ENCODE results near the gene ABCA8. TPM values are rescaled to one million over a fixed set of nuclear protein-coding genes. Genes with fewer than 3 reads are reported as not detected.
"Not testable (repeated sequence)": the region's sequence is repeated elsewhere in the genome, so short reads cannot be mapped to it uniquely, and the experiment has no call there.

ABCA8 gene
- total RNA-seq, 4 donors from 2014 or later: 235 to 365 (median 316) TPM

GRCh38 chr17:68944435-68945035 is 10.7 kb downstream of the ABCA8 start:
- TF ChIP-seq CTCF (IDR thresholded peaks at IDR 0.05) (no peak), POLR2A (IDR thresholded peaks at IDR 0.05) (no peak), EP300 (IDR thresholded peaks at IDR 0.05) (no peak)
- Histone ChIP-seq H3K27ac (peak overlapping the region in 1 of 4 donors; percentile 4), H3K4me3 (no peak overlapping the region), H3K36me3 (peaks cover 0 to 14% (median 0%) of the 10 kb centered on the region in 3 donors), H3K9me3 (no peaks in the 10 kb centered on the region), H3K27me3 (no peaks in the 10 kb centered on the region), H3K4me1 (peaks cover 0 to 33% (median 5%) of the 10 kb centered on the region in 4 donors)
- 79 to 85% methylated on average over 6 of the region's 6 CpGs for WGBS, 2 donors
- DNase-seq (ENCODE audit: low spot score in 2 of 2): no peak

- WGBS, 2 donors: 98 to 99% methylated on average over 2 of the region's 2 CpGs
- DNase-seq (ENCODE audit: low spot score in 2 of 2); H3K4me3 ChIP-seq; H3K9me3 ChIP-seq; H3K27ac ChIP-seq; H3K27me3 ChIP-seq: not testable (repeated sequence)
- H3K4me1 ChIP-seq: peaks cover 0 to 33% (median 5%) of the 10 kb centered on the region in 4 donors
- H3K36me3 ChIP-seq: peaks cover 0 to 22% (median 0%) of the 10 kb centered on the region in 3 donors
Observed at GRCh38 chr17:68943812-68944182, 11.4 kb downstream of the ABCA8 start.

GRCh38 chr17:68943123-68943811 is 11.9 kb downstream of the ABCA8 start:
- H3K4me1 ChIP-seq: peaks cover 0 to 33% (median 5%) of the 10 kb centered on the region in 4 donors
- H3K36me3 ChIP-seq: peaks cover 0 to 23% (median 0%) of the 10 kb centered on the region in 3 donors
- no peak overlapping the region for H3K4me3 ChIP-seq
- TF ChIP-seq POLR2A (IDR thresholded peaks at IDR 0.05): no peak
- TF ChIP-seq CTCF (IDR thresholded peaks at IDR 0.05): no peak
- no peak for TF ChIP-seq EP300 (IDR thresholded peaks at IDR 0.05)
- no peak overlapping the region for H3K27ac ChIP-seq
- no peaks in the 10 kb centered on the region for H3K9me3 ChIP-seq
- no peaks in the 10 kb centered on the region for H3K27me3 ChIP-seq
- WGBS, 2 donors: 63 to 65% methylated on average over 4 of the region's 4 CpGs
- DNase-seq (ENCODE audit: low spot score in 2 of 2): no peak

DNA sequence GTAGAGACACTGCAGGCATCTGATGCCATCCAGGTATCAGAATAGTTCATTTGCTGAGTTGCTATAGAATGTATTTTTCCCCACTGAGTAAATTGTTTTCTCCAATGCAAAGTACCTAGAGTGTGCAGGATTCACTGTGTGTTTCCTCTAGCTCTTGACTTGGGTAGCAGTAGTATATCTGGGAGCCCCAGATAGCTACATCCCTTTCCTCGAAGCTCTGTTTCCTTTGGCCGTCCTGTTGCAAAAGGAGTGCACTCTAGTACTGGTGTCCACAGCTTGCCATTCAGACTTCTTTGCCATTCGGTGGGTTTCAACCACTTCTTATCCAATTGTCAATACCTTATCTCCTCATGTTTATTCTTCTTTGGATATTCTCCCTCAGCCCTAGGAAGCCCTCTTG is 12.8 kb downstream of the ABCA8 start:
- no peak for DNase-seq (ENCODE audit: low spot score in 2 of 2)
- Histone ChIP-seq H3K4me1 (peaks cover 0 to 33% (median 5%) of the 10 kb centered on the region in 4 donors), H3K36me3 (peaks cover 0 to 25% (median 0%) of the 10 kb centered on the region in 3 donors), H3K4me3 (no peak overlapping the region), H3K9me3 (no peaks in the 10 kb centered on the region), H3K27ac (no peak overlapping the region), H3K27me3 (no peaks in the 10 kb centered on the region)
- TF ChIP-seq CTCF (IDR thresholded peaks at IDR 0.05) (no peak), EP300 (IDR thresholded peaks at IDR 0.05) (no peak), POLR2A (IDR thresholded peaks at IDR 0.05) (no peak)
- 73% methylated on average over 3 of the region's 3 CpGs for WGBS, 2 donors

- TF ChIP-seq CTCF (IDR thresholded peaks at IDR 0.05) (no peak), EP300 (IDR thresholded peaks at IDR 0.05) (no peak)
- Histone ChIP-seq H3K4me1 (peaks cover 0 to 33% (median 5%) of the 10 kb centered on the region in 4 donors), H3K36me3 (peaks cover 0 to 31% (median 0%) of the 10 kb centered on the region in 3 donors), H3K27me3 (no peaks in the 10 kb centered on the region), H3K27ac (no peak overlapping the region), H3K4me3 (no peak overlapping the region), H3K9me3 (no peaks in the 10 kb centered on the region)
- WGBS, 2 donors: 74 to 76% methylated on average over 6 of the region's 6 CpGs
- DNase-seq (ENCODE audit: low spot score in 2 of 2): no peak
Observed at GRCh38 chr17:68941761-68942160, 13.4 kb downstream of the ABCA8 start.
